GM21737 (cell line): ENCODE data around the gene SMARCD2.
"Not testable (repeated sequence)": the region's sequence is repeated elsewhere in the genome, so short reads cannot be mapped to it uniquely, and the experiment has no call there.

Experiments
- ATAC-seq: cut with Tn5 transposase; IDR thresholded peaks from one replicate; pipeline ENCODE4 v1.9.1; 2021; ENCODE audit warnings: mild to moderate bottlenecking, moderate library complexity; ENCODE audit not compliant: unreplicated experiment

The SMARCD2 gene

GRCh38 chr17:63853260-63853659, 10.8 kb upstream of the SMARCD2 start:
- ATAC-seq: no peak

GRCh38 chr17:63850401-63850800, 7.9 kb upstream of the SMARCD2 start:
- no peak for ATAC-seq

GRCh38 chr17:63848834-63849689, 6.6 kb upstream of the SMARCD2 start:
- ATAC-seq: peak; percentile 77

- ATAC-seq: no peak
Measured at GRCh38 chr17:63847525-63848249, 5.2 kb upstream of the SMARCD2 start.

GRCh38 chr17:63845509-63845908, 3.0 kb upstream of the SMARCD2 start:
- no peak for ATAC-seq

GRCh38 chr17:63843910-63844677, 1.6 kb upstream of the SMARCD2 start:
- ATAC-seq: no peak

GRCh38 chr17:63843387-63843888, 953 bp upstream of the SMARCD2 start:
- ATAC-seq: not testable (repeated sequence)

GRCh38 chr17:63842173-63842539, 329 bp downstream of the SMARCD2 start:
- ATAC-seq: peak; percentile 25

GRCh38 chr17:63841350-63842172, 924 bp downstream of the SMARCD2 start:
- no peak for ATAC-seq

- ATAC-seq: no peak
Measured at GRCh38 chr17:63840591-63841349, 1.7 kb downstream of the SMARCD2 start.

- ATAC-seq: no peak
Measured at GRCh38 chr17:63838631-63839171, 3.8 kb downstream of the SMARCD2 start.

- no peak for ATAC-seq
Measured at GRCh38 chr17:63837962-63838600, 4.4 kb downstream of the SMARCD2 start.

- ATAC-seq: no peak
Measured at GRCh38 chr17:63837480-63837879, 5.0 kb downstream of the SMARCD2 start.

- ATAC-seq: no peak
Measured at GRCh38 chr17:63836811-63837210, 5.7 kb downstream of the SMARCD2 start.

- ATAC-seq: no peak
Measured at GRCh38 chr17:63835167-63835720, 7.2 kb downstream of the SMARCD2 start.

GRCh38 chr17:63834431-63835166, 7.9 kb downstream of the SMARCD2 start:
- no peak for ATAC-seq

GRCh38 chr17:63833741-63834373, 8.6 kb downstream of the SMARCD2 start:
- no peak for ATAC-seq
